ENCODE measurements around the gene BANP.

- TF ChIP-seq, protein P1, sequence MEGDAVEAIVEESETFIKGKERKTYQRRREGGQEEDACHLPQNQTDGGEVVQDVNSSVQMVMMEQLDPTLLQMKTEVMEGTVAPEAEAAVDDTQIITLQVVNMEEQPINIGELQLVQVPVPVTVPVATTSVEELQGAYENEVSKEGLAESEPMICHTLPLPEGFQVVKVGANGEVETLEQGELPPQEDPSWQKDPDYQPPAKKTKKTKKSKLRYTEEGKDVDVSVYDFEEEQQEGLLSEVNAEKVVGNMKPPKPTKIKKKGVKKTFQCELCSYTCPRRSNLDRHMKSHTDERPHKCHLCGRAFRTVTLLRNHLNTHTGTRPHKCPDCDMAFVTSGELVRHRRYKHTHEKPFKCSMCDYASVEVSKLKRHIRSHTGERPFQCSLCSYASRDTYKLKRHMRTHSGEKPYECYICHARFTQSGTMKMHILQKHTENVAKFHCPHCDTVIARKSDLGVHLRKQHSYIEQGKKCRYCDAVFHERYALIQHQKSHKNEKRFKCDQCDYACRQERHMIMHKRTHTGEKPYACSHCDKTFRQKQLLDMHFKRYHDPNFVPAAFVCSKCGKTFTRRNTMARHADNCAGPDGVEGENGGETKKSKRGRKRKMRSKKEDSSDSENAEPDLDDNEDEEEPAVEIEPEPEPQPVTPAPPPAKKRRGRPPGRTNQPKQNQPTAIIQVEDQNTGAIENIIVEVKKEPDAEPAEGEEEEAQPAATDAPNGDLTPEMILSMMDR (IDR thresholded peaks at IDR 0.05; ENCODE audit: poor library complexity) = no peak
- no peak for TF ChIP-seq EZH2phosphoT487 (IDR thresholded peaks at IDR 0.05; ENCODE audit: low read depth, severe bottlenecking, unreplicated experiment)
- TF ChIP-seq EZH2 (IDR thresholded peaks at IDR 0.05; ENCODE audit: borderline replicate concordance) = no peak
Observed at GRCh38 chr16:88086571-88087516, 135.6 kb downstream of the BANP start.
